Stimulated activated CD8-positive, alpha-beta memory T cell treated with anti-CD3 and anti-CD28 coated beads, Interleukin-4, amount 100 ng/mL, for 24 hours (primary cell): ENCODE measurements around the gene ANKRD61.
"Not testable (repeated sequence)": the region's sequence is repeated elsewhere in the genome, so short reads cannot be mapped to it uniquely, and the experiment has no call there.

ENCODE experiments used
- DNase-seq: peaks from one replicate; pipeline ENCODE4 v3.0.0-alpha.2; 2020; ENCODE audit warnings: low read depth

Gene ANKRD61

DNA sequence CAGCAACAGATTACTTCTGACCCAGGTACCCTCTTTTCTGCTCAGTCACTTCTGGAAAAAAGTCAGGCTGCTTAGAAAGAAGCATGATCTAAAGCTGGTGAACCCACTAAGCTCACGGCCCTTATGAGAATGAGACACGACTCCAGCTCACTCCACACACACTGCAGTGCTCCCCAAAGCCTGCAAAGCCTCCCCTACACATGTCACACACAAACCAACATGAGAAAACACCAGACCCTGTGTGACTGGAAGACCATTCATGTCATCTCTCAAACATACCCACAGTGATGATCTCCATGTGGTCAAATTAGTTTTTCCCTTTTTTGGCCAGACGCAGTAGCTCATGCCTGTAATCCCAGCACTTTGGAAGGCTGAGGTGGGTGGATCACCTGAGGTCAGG, 391 bp downstream of the ANKRD61 start:
- DNase-seq, result no peak

DNA sequence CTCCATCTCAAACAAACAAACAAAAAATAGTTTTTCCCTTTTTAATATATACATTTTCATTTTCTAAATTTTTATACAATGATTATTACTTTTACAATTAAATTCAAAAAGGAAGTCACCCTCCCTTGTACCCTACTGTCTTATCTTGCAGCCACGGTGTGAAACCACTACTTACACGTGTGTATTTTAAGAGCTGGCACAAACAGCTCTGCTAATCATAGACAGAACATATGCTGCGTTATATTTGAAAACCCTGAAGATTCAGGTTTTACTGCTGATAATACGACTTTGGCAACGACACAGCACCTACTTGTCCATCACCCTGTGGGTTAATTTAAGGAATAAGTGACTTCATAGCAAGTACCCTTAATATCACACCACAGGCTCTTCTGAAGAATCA, 991 bp downstream of the ANKRD61 start:
- no peak for DNase-seq

DNA sequence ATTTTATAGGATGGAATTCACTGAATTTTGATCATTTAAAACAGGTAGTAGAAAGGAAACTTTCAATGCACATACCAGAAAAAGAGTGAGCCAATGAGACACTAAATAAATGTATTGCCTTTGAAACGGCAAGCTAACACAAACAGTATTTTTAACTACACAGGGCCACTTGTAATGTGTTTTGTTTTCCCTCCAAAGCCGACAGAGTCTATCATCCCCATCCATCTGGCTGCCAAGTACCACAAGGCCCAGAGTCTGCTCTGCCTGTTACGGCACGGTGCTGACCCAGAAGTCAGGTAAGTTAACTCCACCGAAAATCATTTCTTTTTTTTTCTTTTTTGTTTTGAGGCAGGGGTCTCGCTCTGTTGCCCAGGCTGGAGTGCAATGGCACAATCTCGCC, 1.5 kb downstream of the ANKRD61 start:
- no peak for DNase-seq

DNA sequence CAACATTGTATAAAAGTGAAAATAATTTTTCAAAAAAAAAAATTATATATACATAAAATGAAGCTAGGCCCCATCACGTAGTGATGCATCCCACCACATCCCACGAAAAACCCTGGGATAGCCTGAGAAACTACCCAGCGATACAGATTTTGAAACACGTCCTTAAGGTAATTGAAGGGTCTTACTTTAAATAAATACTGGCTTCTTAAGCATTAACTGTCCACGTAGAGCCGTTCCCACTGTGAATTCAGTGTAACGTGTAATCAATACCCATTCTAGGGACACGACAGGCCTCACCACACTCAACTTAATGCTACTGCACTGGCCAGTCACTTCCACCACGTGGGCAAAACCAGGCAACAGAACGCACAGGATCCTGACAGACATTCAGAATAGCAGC, 4.0 kb downstream of the ANKRD61 start:
- no peak for DNase-seq

DNA sequence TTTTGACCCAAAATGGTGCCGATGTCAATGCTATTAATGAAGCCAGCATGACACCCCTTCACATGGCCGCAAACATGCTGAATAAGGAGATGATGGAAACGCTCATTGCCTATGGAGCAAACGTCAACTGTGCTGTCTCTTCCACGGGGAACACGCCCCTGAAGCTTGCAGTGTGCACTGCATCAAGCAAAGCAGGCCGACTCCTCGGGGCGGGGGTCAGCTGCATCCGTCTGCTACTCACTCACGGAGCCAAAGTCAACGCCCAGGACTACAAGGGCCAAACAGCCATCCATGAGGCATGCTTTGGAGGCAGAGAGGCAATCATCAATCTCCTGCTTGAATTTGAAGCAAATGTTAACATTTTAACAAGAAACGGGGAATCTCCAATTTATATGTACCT, 4.5 kb downstream of the ANKRD61 start:
- no peak for DNase-seq

DNA sequence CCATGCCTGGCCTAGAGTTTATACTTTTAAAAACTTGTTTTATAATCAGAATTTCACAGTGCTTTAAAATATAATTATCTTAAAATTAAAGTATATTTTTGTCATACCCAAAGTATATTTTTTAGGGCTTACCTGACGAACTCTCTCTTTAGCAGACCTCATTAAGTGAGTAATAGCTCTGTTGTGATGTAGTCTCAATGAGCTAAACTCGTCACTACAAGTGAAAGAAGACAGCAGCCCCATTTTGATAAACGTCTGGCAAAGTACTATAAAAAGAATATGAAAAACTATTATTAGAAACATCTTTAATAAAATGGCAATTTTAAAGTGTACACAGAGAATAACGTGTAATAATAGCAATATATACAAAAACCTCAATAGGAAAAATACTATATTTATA, 18.6 kb downstream of the ANKRD61 start:
- no peak for DNase-seq

DNA sequence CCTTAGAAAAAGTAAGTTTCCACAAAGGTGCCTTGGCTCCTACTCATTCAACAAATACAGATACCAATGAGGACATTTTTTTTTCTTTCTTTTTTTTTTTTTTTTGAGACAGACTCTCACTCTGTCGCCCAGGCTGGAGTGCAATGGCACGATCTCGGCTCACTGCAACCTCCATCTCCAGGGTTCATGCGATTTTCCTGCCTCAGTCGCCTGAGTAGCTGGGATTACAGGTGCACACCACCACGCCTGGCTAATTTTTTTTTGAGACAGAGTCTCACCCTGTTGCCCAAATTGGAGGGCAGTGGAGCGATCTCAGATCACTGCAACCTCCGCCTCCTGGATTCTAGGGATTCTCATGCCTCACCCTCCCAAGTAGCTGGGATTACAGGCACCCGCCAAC, 20.0 kb downstream of the ANKRD61 start:
- not testable (repeated sequence) for DNase-seq

DNA sequence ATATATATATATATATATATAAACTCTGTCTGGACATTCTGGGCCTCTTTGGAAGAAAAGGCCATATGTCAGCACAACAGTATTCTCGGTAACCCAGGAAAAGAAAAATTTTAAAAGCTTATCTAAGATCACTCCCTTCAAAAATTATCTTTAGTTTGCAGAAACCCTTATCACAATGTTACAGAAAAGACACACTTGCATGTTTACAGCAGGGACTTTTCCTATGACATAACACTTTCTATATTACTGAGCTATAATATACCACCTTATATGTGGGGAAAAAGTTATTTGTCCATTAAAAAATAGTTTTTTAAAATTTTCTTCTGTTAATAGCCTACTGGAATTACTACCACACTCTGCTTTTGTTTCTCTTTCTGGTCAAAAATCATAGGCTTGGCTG, 25.4 kb downstream of the ANKRD61 start:
- DNase-seq, result no peak

DNA sequence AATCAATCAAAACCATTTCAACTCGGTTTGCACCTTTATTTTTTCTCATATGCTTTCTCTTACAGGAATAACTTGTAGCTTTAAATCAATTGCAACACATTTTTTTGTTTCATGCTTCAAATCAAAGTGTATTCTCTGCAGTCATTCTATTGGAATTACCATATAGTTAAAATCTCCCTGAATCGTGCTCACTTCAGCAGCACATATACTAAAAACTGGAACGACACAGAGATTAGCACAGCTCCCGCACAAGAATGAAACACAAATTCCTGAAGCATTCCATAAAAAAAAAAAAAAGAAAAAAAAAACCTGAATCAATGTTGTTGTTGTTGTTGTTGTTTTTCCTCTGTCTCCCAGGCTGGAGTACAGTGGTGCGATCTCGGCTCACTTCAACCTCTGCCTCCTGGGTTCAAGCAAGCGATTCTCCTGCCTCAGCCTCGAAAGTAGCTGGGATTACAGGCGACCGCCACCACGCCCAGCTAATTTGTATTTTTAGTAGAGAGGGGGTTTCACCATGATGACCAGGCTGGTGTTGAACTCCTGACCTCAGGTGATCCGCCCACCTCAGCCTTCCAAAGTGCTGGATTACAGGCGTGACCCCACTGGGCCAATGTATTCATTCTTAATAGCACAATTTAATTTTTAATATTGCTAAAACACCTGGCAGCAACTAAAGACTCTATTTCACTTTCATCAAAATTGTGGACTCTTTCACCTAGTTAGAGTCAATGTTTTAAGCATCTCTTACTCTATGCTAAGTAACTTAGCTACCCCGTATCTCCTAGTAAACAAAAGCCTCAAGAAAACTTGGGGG, 26.3 kb downstream of the ANKRD61 start:
- no peak for DNase-seq

DNA sequence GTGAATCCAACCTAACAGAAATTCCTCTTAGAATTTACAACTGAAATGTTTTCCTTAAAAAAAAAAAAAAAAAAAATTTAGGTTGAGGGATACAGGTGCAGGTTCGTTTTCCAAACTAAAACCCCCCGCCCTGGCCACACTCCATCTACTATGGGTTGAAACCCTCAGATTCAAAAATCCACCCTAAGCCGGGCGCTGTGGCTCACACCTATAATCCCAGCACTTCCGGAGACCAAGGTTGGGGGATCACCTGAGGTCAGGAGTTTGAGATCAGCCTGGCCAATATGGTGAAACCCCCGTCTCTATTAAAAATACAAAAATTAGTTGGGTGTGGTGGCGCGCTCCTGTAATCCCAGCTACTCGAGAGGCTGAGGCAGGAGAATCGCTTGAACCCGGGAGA, 28.8 kb downstream of the ANKRD61 start:
- DNase-seq, result not testable (repeated sequence)

DNA sequence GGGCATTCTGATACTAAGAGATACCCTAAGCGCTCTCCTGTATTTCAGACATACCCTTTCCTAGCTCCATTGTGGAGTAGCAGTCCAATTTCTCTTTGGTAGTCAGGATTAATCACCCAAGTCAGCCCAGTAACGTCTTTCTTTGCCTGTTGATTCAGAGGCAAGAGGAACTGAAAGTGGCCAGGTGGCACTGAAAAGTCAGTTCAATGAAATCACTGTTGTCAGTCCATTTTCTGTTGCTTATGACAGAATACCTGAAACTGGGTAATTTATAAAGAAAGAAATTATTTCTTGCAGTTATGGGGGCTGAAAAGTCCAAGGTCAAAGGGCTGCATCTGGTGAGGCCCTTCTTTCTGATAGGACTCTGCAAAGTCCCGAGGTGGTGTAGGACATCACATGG, 40.2 kb downstream of the ANKRD61 start:
- DNase-seq, result no peak

DNA sequence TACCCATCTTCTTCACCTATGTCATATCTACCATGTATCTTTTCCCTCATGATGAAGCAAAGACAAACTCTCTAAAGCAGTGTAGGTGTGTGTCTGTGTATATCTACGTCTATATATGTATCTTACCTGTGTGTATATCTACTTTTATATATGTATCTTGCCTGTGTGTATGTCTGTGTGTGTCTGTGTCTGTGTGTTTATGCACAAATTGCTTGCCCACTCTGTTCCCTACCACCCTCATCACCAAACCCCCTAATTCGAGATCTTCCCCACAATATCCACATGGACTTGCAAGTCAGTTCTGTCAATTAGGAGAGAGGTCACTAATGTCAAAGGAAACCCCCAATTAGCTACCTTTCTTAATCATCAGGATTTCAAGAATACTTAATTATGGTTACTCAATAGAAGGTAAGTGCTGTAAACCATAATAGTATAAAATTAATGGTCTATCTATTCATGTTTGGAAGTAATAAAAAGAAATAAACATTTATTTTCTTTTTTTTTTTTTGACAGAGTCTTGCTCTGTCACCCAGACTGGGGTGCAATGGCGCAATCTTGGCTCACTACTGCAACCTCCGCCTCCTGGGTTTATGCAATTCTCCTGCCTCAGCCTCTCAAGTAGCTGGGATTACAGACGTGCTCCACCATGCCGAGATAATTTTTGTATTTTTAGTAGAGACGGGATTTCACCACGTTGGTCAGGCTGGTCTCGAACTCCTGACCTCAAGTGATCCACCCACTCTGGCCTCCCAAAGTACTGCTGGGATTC, 43.6 kb downstream of the ANKRD61 start:
- no peak for DNase-seq

DNA sequence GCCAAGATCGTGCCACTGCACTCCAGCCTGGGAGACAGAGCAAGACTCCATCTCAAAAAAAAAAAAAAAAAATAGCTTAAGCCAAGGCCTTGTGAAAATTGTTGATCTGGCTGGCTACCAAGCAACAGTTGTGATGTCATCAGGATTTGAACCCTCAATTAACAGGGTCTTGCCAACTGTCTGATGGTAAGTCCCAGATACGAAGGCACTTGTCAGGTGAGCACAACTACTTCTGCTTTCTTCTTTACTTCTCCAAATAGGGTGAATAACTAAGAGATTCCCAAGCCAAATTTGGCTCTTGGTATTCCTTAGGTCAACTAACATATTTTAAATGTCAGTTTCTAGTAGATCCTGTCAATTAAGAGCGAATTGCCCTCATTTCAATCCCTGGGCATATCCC, 47.4 kb downstream of the ANKRD61 start:
- DNase-seq, result no peak

DNA sequence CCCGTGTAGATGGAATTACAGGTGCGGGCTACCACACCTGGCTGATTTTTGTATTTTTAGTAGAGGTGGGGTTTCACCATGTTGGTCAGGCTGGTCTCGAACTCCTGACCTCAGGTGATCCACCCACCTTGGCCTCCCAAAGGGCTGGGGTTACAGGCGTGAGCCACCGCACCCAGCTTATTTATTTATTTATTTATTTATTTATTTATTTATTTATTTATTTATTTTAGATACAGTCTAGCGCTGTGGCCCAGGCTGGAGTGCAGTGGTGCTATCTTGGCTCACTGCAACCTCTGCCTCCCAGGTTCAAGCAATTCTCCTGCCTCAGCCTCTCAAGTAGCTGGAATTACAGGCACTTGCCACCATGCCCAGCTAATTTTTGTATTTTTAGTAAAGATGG, 51.9 kb downstream of the ANKRD61 start:
- not testable (repeated sequence) for DNase-seq
